HG02870 (cell line): ENCODE measurements around the gene GOLGA1.
A peak's percentile ranks its signal among the peaks of the same experiment; 100 is the strongest.

Experiments
- ATAC-seq: cut with Tn5 transposase; IDR thresholded peaks from one replicate; pipeline ENCODE4 v1.9.1; 2021; ENCODE audit warnings: mild to moderate bottlenecking, moderate library complexity; ENCODE audit not compliant: unreplicated experiment

Gene GOLGA1

DNA sequence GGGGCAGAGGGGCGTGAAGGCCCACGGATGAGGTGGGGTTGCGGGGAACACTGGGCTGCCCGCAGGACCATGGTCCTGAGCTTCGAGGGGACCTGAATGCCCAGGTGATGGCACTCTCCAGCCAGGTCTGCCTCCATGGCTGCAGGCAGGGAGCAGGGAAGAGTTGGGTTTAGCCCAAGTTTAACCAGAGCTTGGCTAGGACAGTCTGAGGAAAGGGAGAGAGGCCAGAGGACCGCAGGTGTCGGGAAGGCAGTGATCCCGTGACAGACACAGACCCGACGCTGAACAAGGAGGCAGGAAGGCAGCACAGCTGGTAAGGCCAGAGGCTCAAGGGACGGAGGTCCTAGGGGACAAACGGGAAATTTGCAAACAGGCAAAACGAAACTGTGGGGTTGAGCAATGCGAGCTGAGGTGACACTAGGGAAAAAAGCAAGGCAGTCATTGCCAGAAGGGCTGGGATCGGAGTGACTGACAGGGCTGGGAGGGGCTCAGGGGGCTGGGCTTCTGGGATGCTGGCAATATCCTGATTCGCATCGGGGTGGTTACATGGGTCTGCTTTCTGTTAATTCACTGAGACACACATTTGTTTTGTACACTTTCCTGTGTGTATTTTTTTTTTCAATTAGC is 53.9 kb downstream of the GOLGA1 start:
- no peak for ATAC-seq

DNA sequence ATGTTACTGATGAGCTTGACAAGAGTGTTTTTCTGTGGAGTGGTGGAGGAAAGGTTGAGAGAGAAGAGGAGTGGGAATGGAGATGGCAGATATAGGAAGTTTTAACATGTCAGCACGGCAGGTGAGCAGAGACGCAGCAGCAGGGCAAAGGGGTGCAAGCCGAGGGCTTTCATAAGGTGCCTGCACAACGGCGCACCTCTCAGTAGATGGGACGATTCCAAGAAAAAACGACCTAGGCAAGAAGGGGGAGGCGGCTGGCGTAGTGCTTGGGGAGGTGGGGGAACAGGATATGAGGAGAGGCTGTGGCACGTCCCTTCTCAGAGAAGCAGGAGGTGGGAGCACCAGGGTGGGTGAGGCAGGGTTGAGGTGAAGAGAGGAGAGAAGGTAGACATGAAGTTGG is 54.4 kb downstream of the GOLGA1 start:
- no peak for ATAC-seq

DNA sequence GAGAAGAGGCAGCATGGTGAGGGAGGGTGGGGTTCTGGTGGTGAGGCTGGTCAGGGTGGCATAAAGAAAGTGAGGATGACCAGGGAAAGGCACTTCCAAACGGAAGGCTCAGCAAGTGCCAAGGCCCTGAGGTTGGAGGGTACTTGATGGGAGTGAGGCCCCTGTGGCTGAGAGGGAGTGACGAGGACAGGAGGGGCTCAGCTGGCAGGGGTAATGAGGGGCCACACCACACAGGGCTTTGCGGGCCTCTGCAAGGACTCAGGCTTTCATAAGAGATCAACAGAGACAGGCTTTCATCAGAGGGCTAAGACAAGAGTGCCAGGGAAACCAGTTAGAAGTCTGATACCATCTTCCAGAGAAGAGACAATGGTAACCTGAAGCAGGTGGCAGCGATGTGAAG is 55.3 kb downstream of the GOLGA1 start:
- no peak for ATAC-seq

DNA sequence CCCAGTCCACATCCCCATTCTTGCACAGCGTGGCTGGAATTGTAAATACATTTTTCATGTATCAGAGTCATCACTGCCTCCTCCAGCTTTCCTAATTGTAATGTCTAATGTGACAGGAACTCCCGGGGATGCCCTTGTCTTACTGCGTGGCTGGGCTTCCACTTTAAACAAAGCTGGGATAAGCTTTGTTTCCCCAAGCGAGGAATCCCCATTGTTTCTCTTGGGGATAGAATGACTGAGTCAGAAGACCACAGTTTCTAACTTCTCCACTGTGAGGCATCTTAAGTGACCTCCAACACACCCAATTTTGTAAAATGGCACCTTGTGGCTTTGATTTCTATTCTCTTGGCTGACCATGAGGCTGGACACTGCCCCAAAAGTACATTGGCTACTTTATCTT is 56.5 kb downstream of the GOLGA1 start:
- no peak for ATAC-seq

DNA sequence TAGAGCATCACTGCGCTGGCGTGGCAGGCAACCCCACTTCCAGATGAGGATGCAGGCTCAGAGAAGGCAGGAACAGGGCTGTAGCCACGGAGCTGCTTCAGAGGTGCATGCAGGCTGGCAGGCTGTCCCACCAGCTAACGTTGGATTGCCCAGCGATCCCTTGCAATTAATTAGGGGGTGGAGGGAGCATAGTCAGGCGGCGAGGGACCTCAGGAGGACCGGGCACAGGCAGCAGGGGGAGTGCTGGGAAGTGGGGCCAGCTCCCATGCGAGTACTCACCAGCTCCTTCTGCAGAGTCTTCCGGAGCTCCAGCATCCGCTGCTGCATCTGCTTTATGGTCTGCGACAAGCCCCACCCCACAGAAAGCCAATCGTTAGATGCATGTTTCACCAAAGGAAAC is 58.7 kb downstream of the GOLGA1 start:
- ATAC-seq, result no peak

DNA sequence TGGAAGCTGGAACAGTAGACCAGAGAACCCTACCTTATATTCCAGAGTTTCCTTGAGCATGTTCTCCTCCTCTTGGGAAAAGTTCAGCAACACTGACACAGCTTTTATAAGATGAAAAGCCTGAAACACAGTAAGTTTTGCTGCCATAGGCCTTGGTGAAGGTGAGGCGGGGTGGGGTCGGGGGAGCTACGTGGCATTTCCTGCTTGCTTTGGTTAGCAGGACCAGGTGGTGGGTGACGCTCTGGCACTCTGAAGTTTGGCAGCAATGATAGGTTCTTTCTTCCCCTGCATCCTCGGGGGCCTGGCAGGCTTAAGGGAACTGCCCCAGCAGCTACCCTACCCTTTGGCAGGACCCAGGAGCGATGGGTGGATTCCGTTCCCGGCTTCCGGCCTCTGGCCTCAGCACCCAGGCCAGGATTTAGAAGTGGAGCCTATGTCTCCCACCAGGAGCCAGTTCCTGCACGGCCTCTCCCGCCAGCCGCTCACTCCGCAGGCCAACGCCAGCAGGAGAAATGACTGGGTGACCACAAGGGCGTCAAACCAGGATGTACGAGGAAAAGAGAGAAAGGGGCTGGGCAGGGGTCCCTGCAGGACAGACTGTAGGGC is 59.6 kb downstream of the GOLGA1 start:
- ATAC-seq, result no peak

DNA sequence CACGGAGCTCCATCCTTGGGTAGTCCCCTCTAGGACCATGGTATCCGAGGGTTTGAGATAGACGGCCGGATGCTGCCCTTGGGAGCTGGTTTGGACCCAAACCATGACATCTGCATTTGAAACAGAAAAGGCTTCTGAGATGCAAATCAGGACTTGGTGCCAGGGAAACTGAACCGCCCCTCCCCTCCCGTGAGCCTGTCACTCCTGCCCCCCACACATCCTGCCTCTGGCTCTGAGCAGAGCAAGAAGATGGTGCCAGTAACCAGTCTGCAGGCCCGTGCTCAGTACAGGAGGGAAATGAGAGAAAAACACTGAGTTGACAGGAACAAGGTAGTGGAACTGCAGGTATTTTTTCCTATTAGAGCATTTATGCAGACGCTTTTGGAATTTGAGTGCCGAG is 60.4 kb downstream of the GOLGA1 start:
- ATAC-seq, result no peak

DNA sequence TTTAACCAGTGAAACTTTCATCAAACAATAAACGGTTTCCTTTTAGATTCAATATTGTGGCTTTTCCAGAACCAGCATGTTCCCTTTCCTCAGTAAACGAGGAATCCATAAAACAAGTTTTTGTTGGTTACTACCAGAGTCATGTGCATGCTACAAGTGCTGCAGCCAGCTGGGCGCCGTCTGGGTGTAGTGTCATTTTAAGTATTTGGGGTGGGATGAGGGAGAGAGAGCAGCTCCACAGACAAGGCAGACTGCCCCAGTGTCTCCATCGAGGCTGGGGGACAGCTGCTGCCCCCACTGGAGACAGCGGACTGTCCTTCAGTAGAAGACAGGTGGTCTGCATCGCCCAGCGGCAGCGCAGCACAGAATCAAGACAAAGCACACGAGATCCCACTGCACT is 61.7 kb downstream of the GOLGA1 start:
- ATAC-seq, result no peak

DNA sequence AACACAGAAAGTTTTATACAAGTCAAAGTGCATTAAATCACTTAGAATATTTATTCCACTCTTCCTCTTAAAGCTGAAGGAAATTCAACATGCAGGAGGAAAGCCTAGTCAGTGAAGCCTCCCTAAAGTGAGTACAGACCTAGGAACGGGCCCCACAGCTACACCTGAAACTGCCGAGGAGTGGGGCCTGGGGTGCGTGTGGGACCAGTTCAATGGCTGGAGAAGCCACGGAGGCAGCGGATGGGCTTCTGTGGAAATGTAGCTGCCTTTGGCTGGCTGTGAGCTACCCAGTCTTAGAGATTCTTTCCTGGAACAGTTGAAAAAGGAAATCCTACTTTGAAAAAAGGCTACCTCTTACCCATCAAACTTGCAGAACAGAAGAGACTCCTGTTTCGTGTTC is 62.4 kb downstream of the GOLGA1 start:
- no peak for ATAC-seq

DNA sequence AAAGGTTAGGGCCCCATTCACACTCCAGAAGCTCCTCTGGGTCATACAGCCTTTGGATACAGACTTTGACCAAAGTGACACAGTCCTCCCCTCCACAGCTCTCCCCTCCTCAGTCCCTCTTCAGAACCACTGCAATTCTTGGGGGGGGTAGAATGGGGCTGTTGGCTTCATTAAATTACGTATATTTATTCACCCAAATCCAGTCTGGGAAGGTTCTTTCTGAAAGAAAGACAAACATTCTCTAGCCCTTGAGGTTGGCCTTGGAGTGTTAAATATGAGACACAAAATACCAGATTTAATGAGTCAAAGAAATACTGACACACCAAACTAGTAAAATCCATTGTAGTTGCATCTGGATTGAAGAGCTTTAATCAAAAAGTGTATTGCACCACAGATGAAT is 62.9 kb downstream of the GOLGA1 start:
- ATAC-seq, result no peak

DNA sequence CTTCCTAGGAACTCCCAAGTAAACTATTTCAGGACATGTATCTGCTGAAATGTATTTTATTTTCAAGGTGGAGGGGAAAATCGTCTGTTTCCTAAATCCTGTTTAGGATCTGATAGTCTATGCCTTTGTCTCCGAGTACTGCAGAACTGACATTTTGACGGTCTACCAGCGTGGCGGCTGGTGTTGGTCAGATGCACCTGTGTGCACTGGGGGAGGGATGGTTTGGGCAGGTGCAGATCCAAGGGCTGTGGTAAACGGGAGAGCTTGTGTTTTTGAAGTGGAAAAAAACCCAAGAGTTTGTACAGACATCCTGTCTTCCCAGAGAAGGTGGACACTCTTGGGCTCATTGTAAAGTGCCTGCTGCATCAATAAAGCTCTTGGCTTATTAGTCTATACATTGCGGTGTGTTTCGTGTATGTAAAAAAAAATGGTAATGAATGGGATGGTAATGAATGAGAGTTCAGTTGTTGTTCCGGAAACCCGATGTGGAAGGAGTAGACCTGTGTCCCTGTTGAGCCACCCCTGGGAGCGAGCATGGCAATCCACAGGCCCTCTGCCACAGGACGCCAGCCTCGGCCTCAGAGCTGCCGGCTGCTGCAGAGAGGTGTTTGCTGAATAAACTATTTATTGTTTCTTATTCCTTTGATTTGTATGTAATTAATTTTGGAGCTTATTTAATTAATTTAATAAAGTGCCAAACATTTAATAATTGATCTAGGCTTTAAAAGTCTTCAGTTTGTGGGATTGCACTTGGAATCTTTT is 63.7 kb downstream of the GOLGA1 start:
- no peak for ATAC-seq

DNA sequence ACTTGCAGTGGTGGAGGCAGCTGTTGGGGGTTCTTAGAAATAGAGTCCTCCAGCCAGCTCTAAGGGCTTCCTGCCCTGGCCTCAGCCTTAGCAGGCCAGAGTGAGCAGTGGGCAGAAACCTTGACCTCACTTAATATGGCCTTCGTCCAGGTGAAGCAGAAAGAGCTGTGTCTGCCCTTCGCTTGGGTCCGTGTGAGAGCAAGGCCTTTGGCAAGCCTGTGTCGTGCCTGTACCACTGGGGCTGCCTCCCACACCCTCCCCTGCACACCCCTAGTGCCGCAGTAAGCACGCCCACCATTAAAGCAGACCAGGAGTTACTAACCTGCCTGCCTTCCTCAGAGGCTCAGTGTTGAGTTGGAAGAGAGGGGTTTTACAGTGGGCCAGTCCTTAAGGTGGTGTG is 65.4 kb downstream of the GOLGA1 start:
- no peak for ATAC-seq

DNA sequence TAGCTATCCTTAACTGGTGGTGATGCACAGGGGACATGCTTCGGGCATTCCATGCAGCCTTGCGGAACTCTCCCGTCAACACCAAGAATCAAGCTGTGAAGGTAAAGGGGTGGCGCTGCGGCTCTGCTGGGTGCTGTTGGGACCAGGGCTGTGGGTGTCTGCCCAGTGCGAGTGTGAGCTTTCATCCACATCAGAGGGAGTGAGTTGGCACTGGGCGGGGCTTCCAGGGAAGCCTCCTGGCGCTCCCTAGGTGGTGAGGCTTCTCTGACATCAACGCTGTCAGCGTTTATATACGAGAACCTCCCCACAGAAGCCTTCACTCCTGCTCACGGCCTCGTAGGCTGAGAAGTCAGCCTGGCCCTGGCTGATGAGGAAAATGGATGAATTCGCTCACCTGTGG is 67.2 kb downstream of the GOLGA1 start:
- no peak for ATAC-seq

DNA sequence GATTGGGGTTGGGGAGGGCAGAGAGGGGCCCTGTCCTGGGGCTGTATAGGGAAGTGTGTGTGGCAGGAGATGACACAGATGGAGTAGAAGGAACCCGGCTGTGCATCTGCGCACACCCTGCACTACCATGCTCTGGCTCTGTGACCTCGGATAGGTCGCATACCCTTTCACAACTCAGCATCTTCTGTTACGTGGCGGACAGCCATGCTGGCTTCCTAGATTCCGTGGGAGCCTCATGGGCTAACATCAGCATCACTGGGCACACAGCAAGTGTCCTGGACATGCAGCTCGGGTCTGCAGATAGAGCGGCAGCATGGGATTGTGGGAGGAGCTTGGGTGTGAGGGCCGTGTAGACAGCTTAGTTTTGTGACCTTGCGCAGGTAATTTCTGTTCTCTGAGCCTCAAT is 69.7 kb downstream of the GOLGA1 start:
- no peak for ATAC-seq

DNA sequence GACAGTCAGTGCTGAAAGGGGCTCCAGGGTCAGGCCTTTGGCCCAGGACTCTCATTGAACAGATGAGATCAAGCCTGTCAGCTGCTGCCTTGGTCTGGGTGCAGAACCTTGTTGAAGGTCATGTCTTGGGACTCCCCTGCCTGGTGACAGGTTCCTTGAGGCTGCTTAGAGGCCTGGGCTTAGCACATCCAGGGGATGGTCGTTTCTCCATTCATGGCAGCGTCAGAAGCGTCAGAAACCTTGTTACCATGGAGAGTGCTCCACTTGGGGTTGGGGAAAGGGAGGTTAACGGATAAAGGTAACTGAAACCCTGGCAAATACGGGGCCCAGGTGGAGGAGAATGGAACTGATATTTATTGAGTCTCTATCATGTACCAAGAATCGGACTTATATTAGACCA is 70.2 kb downstream of the GOLGA1 start:
- no peak for ATAC-seq

DNA sequence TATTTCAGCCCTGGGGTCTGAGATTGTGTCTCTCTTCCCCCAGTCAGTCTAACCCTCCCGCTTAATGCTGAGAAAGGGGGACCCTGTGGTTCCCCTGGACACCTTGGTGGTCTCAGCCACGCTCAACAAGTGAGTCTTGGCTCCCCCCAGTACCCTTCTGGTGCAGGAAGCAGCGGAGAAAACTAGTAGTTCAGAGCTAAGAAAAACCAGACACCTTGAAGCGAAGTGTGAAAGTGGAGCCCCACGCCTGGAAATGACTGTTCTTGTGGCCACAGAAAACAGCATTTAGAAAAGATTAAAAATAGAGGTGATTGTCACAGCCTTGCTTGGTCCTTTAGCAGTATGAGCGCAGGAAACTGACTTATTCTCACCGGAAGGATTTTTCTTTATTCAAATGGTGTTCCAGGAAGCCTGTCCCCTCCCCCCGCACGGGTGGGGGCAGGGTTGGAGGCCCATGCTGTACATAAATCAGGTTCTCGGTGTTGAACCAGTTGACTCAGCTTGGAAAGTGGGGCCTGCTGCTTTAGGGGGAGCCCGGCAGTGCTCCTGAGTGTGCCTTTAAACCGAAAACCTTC is 70.8 kb downstream of the GOLGA1 start:
- ATAC-seq, result peak; percentile 48

DNA sequence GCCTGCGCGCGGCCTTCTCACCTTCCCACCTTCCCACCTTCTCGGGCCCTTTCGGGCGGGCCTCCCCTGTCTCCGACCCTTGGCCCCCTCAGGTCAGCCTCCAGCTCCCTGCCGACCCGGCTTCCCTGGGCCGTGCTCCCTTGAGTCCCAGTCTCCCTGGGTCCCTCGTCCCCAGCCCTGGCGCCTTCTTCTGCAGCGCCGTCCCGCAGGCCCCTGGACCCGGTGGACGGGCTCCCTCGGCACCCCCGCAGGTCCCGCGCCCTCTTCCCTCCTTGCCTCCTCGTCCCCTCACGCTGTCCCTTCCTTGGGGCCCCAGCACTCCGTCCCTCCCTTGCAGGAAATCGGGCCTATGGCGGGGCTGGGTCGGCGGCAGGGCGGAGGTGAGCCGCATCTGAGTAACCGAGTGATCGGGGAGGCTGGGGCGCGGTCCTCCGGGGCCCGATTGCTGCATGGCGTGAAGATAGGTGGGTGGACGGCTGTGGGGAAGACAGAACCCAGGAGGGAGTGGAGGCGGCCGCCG is 71.4 kb downstream of the GOLGA1 start:
- peak; percentile 7 for ATAC-seq

DNA sequence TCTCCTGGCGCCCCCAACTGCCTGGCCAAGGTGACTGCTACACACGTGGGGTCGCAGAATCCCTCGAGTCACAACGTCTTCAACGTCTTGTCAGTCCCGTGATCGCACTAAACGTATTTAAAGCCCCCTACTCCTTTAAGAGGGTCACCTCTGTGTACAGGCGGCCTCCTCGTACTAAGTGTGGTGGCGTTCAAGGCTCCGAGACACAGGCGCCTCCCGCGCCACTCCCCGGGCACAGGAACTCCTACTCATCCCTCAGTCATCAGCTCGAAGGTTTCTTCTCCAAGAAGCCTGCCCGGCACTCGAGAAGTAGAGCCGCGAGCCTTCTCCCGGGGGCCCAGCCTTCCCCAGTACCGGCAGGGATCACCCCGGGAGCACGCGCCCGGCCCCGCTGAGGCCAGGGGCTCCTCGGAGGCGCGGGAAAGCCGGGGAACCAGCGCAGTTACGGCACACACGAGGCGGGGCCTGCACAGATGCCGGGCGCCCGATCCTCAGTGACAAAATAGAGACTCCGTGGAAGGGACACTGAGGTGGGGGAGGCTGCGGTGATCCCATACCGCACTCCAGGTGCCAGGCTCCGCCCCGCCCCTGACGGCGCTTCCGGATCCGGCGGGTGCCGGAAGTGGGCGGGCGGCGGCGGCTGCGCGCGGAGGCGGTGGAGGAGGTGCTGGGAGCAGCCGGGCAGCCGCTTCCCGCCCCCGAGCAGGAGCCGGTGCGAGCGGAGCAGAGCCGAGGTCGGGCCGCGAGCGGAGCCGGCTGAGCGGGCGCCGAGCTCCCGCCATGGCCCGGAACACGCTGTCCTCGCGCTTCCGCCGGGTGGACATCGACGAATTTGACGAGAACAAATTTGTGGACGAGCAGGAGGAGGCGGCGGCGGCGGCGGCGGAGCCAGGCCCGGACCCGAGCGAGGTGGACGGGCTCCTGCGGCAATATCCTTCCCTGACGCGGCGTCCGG is 72.1 kb downstream of the GOLGA1 start:
- ATAC-seq, result peak; percentile 49

DNA sequence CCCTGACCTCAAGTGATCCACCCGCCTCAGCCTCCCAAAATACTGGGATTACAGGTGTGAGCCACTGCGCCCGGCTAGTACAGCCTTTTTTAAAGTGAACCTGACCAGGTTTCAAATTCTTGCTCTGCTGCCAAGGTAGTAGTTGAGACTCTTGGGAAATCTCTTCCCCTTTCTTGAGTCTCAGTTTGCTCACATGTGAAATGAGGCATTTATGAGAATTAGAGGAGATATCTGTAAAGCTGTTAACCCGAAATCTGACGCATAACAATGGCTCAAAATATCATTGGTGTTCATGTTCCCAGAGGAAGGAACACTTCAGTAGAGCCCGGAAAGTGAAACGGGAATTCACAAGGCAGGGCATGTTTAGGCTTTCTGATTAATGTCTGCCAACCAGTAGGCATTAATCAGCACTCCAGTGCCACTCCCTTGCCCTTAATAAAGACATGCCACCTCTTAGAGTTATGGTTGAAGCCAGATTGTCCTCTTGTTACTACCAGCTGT is 77.5 kb downstream of the GOLGA1 start:
- ATAC-seq, result no peak
